SJSA1 (cell line): Measurements from ENCODE around the gene HDAC4. TPM values are rescaled to one million over a fixed set of nuclear protein-coding genes. Genes with fewer than 3 reads are reported as not detected.
"Not testable (repeated sequence)": the region's sequence is repeated elsewhere in the genome, so short reads cannot be mapped to it uniquely, and the experiment has no call there.

Experiments used
- DNase-seq, 2 experiments: peaks; one replicate each; pipeline ENCODE4 v3.0.0-alpha.2; 2015 to 2020; ENCODE audit warnings: low spot score in 2 of 2, low read depth in 1 of 2
- H3K27ac ChIP-seq: fragments of 250-450 bp; sonication (Bioruptor Pico); 2 replicates; pipeline ENCODE4 v1.5.1; 2020; ENCODE audit warnings: mild to moderate bottlenecking, moderate library complexity
- H3K27me3 ChIP-seq: fragments of 250-450 bp; sonication (Bioruptor Pico); replicated peaks from 2 replicates; pipeline ENCODE4 v1.5.1; 2020; ENCODE audit warnings: mild to moderate bottlenecking, moderate library complexity
- H3K36me3 ChIP-seq: fragments of 250-450 bp; sonication (Bioruptor Pico); 2 replicates; pipeline ENCODE4 v1.5.1; 2020; ENCODE audit warnings: mild to moderate bottlenecking
- H3K4me1 ChIP-seq: fragments of 250-450 bp; sonication (Bioruptor Pico); replicated peaks from 2 replicates; pipeline ENCODE4 v1.6.1; 2021; ENCODE audit warnings: mild to moderate bottlenecking
- H3K4me3 ChIP-seq: fragments of 250-450 bp; sonication (Bioruptor Pico); 2 replicates; pipeline ENCODE4 v1.5.1; 2020; ENCODE audit warnings: mild to moderate bottlenecking
- H3K9me3 ChIP-seq: fragments of 250-450 bp; sonication (Bioruptor Pico); replicated peaks from 2 replicates; pipeline ENCODE4 v1.5.1; 2020; ENCODE audit warnings: mild to moderate bottlenecking
- total RNA-seq: library from RNA; depleted of rRNA; stranded (reverse); fragments of >200 nt; shearing (Covaris generic); gene quantifications from 2 replicates; pipeline ENCODE4 v1.2.3, GENCODE V29; 2014

Gene HDAC4
- total RNA-seq, 1 experiment from 2014 or later: 13.2 TPM

DNA sequence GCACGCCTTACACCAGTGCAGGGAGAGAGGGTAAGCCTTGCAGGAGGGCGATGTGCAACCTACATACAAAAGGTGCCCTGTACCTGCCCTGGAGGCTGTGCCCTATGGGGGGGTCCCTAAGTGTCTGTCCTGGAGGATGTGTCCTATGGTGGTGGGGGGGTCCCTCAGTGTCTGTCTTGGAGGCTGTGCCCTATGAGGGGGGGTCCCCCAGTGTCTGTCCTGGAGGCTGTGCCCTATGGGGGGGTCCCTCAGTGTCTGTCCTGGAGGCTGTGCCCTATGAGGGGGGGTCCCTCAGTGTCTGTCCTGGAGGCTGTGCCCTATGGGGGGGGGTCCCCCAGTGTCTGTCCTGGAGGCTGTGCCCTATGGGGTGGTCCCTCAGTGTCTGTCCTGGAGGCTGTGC lies 216.6 kb downstream of the HDAC4 start:
- DNase-seq: peak in 1 of 2 experiments; percentile 33
- H3K27ac ChIP-seq: no peak overlapping the region
- no peak overlapping the region for H3K4me3 ChIP-seq
- peaks cover 8% of the 10 kb centered on the region; the same call in 1 of the 2 replicates for H3K9me3 ChIP-seq
- H3K4me1 ChIP-seq: no peaks in the 10 kb centered on the region
- H3K27me3 ChIP-seq: no peaks in the 10 kb centered on the region
- H3K36me3 ChIP-seq: peaks cover 11% of the 10 kb centered on the region

DNA sequence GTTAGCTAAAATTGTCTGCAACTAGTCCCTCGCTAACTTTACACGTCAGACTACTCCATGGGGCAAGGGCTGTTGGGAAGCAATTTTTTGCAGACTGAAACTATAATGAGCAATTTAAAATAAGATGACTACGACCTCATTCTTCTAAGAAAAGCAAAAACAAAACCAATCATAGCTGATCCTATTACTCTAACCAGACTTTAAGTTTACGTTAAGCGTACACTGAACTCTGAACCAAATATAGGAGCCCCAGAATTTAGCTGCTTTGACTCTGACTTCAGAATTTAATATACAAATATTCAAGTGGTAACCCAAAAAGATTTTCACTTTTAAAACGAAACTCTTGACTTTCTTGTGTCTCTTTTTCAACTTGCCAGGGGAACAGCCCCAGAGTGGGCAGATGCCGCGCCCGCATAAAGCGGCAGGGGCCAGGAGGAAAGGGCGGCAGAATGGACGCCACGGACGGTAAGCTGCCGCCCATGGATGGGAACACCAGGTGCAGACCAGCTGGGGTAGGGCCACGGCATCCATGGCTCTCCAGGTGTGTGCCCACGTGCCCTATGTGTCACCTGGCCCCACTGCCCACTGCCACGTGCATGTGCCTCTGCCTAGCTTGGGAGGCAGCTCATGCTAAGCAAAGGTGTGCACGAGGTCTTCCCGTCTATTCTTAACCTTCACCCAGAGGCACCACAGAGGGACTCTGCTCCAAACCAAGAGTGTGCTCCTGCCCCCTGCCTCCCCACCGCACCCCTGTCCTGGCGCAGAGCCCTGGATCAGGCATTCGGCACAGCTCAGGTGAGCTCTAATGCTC lies 217.6 kb downstream of the HDAC4 start:
- Histone ChIP-seq H3K4me3 (no peak overlapping the region), H3K36me3 (peaks cover 3% of the 10 kb centered on the region; the same call in 1 of the 2 replicates), H3K27ac (no peak overlapping the region), H3K27me3 (no peaks in the 10 kb centered on the region), H3K4me1 (no peaks in the 10 kb centered on the region), H3K9me3 (no peaks in the 10 kb centered on the region)
- DNase-seq: peak in 1 of 2 experiments; percentile 34

DNA sequence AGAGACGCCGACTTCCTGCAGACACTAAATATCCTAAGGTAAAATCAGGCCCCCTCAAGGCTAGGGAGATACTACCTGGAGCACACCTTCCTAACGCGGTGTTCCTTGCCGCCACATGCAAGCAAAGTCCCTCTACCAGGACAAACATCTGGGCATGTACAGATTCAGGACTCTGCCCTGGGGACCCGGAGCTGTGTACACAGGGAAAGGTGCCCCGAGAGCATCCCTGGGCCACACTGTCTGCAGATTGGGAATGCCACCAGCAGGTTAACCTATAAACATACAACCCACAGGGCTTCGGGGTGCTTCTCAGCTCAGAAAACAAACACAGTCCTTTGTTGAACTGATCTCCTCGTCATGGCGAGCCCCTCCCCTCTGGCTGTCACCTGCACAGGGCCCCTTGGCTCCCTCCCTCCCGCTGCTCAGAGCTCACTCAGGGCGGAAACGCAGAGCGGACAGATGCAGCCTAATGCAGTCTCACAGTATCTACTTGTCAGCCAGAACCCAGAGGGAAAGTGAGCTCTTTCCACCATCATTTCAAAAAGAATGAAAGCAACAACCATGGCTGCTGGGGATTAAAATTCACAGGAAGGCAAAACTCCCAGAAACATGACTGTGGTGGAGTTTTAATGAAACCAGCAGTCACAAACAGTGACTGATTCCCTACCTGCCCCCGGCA lies 218.8 kb downstream of the HDAC4 start:
- peak in 1 of 2 experiments; percentile 36 for DNase-seq
- no peak overlapping the region for H3K27ac ChIP-seq
- no peaks in the 10 kb centered on the region for H3K36me3 ChIP-seq
- H3K4me3 ChIP-seq: no peak overlapping the region
- H3K9me3 ChIP-seq: 0 out of 2 replicates have a peak, but pooled peaks cover 2% of the 10 kb centered on the region
- no peaks in the 10 kb centered on the region for H3K4me1 ChIP-seq
- no peaks in the 10 kb centered on the region for H3K27me3 ChIP-seq

DNA sequence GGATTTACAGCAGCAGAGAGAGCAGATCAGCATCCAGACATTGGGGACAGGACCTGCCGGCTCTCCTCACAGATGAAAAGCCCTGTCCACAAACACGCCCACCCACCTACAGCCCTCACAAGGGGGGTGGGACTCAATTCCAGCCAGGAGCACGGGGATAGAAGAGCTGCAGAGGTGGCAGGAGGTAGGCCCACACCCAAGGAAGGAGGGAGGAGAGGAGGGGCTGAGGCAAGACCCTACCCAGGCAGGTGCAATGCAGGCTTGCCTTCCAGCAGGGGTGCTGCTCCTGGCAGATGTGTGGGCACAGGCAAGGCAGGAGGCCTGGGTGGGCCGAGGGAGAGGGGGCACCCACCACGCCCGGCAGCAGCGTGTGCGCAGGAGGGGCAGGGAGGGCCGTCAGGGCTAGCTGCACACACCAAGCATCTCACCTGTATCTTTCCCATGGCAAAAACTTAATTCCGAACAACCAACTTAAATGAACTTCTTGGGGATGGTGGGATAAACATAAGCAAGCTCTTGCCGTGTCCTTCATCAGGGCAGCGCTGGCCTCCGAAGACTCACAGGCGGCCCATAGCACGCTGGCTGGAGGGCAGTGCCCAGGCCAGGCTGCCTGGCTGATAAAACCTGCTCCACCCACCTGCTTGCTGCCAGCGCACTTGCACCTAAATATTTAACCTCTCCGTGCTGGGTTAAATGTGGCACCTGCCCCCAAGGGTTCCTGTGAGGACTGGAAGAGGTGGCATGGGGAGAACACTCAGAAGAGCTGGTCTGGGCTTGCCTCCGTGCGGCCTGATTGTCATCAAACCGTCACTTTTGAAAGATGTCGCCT lies 219.5 kb downstream of the HDAC4 start:
- no peak overlapping the region for H3K4me3 ChIP-seq
- no peaks in the 10 kb centered on the region for H3K4me1 ChIP-seq
- DNase-seq: peak in 1 of 2 experiments; percentile 32
- H3K27ac ChIP-seq: no peak overlapping the region
- no peaks in the 10 kb centered on the region for H3K27me3 ChIP-seq
- H3K36me3 ChIP-seq: no peaks in the 10 kb centered on the region
- H3K9me3 ChIP-seq: 0 out of 2 replicates have a peak, but pooled peaks cover 6% of the 10 kb centered on the region

DNA sequence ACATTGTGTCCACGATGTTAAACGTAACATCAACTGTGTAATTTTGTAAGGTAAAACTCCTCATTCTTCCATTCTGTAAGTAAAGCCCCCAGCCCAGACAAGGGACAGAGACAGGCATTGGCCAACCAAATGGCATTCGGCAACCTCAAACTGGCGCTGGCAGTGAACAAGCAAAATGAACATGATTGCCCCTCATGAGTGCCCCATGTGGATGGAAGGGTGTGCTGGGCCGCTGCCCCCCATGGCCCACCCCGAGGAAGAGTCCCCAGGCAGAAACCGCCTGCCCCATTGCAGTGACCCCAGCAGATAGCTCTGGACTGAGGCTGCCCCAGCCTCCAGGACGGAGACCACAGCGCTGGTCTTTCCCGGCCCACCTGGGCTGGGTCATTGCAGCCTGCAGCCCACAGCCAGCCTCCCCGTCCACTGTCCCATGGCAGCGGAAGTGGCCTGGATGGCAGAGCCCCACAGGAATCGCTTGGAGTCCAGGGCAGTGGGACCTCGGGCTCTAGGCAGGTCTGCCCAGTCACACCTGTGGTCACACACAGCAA lies 220.2 kb downstream of the HDAC4 start:
- no peaks in the 10 kb centered on the region for H3K4me1 ChIP-seq
- H3K27ac ChIP-seq: no peak overlapping the region
- no peak overlapping the region for H3K4me3 ChIP-seq
- H3K9me3 ChIP-seq: 0 out of 2 replicates have a peak, but pooled peaks cover 6% of the 10 kb centered on the region
- no peaks in the 10 kb centered on the region for H3K27me3 ChIP-seq
- no peak for DNase-seq
- no peaks in the 10 kb centered on the region for H3K36me3 ChIP-seq

DNA sequence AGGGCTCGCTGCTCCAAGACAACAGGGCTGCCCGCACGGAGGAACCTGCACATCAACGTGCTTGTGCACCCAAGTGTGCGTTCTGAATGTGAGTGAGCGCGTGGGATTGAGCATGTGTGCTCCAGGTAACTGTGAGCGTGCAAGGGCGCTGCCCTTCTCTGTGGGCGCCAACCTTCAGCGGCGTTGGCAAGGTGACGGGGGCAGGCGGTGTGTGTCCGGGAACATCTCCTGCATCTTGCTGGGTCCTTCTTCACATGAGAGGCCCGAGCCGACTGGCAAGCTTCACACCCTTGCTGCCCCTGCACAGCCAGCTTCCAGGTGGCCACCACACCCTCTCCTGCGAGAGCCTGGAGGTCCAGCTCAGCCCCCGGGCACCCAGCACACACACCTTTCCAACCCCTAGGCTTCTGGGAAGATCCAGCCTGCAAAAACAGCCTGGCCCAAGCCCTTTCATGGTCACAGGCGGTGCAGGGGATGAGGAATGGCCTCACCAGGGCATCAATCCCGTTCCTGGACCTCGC lies 220.9 kb downstream of the HDAC4 start:
- 0 out of 2 replicates have a peak, but pooled peaks cover 6% of the 10 kb centered on the region for H3K9me3 ChIP-seq

DNA sequence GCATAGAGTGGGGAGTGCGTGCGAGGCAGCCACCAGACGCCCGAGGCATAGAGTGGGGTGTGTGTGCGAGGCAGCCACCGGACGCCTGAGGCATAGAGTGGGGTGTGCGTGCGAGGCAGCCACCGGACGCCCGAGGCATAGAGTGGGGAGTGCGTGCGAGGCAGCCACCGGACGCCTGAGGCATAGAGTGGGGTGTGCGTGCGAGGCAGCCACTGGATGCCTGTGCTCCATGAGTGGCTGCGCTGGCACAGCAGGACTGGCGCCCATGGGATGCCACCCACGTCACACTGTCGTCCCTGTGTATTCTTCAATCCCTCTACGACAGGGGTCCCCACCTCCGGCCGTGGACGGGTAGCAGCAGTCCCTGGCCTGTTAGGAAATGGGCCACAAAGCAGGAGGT lies 221.9 kb downstream of the HDAC4 start:
- Histone ChIP-seq H3K4me3 (no peak overlapping the region), H3K9me3 (0 out of 2 replicates have a peak, but pooled peaks cover 6% of the 10 kb centered on the region), H3K36me3 (no peaks in the 10 kb centered on the region; the same call in 1 of the 2 replicates), H3K27me3 (no peaks in the 10 kb centered on the region), H3K4me1 (no peaks in the 10 kb centered on the region), H3K27ac (no peak overlapping the region)
- no peak for DNase-seq

More for the DNA sequence above, 220.9 kb downstream of the HDAC4 start:
- H3K4me1 ChIP-seq: no peaks in the 10 kb centered on the region
- H3K36me3 ChIP-seq: no peaks in the 10 kb centered on the region; the same call in 1 of the 2 replicates
- no peak overlapping the region for H3K27ac ChIP-seq
- peak in 1 of 2 experiments; percentile 36 for DNase-seq
- H3K27me3 ChIP-seq: no peaks in the 10 kb centered on the region
- H3K4me3 ChIP-seq: no peak overlapping the region

DNA sequence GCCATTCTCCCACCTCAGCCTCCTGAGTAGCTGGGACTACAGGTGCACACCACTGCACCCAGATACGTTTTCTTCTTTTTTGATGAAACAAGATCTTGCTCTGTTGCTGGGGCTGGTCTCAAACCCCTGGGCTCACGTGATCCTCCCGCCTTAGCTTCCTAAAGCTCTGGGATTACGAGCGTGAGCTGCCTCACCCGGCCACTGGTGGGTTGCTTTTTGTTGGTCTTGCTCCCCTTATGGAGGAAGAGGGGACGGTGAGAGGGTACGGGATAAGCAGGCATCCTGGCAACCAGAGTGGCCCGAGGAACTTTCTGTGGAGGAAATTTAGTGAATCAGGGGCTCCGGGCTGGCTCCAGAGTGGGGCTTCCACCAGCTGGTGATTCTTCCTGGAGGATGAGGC lies 222.3 kb downstream of the HDAC4 start:
- DNase-seq: peak in 1 of 2 experiments; percentile 20
- no peaks in the 10 kb centered on the region for H3K27me3 ChIP-seq

DNA sequence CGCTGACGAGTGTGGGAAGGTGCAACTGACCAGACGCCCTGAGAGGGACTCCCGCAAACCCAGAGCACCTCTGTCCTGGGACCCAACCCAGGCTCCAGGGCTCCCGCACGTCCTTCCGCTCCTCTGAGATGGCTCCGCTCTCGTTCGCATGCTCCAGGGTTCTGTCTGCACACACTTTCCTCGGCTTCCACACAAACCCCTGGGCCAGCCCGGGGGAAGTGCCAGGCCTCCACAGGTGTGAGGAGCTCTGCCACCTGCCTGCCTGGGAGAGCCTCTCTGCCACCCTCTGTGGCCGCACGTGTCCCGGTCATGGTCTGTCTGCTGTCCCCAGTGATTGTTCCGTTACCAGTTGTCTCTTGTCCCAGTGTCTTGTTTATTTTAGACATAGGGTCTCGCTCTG lies 222.9 kb downstream of the HDAC4 start:
- H3K36me3 ChIP-seq: no peaks in the 10 kb centered on the region; the same call in 1 of the 2 replicates
- H3K27ac ChIP-seq: no peak overlapping the region
- H3K9me3 ChIP-seq: 0 out of 2 replicates have a peak, but pooled peaks cover 6% of the 10 kb centered on the region
- H3K4me1 ChIP-seq: no peaks in the 10 kb centered on the region
- no peaks in the 10 kb centered on the region; the same call in 1 of the 2 replicates for H3K27me3 ChIP-seq
- no peak overlapping the region for H3K4me3 ChIP-seq
- DNase-seq: peak in 1 of 2 experiments; percentile 35

More for the DNA sequence above, 222.3 kb downstream of the HDAC4 start:
- Histone ChIP-seq H3K27ac (no peak overlapping the region), H3K4me1 (no peaks in the 10 kb centered on the region), H3K4me3 (no peak overlapping the region), H3K36me3 (no peaks in the 10 kb centered on the region; the same call in 1 of the 2 replicates), H3K9me3 (0 out of 2 replicates have a peak, but pooled peaks cover 6% of the 10 kb centered on the region)

DNA sequence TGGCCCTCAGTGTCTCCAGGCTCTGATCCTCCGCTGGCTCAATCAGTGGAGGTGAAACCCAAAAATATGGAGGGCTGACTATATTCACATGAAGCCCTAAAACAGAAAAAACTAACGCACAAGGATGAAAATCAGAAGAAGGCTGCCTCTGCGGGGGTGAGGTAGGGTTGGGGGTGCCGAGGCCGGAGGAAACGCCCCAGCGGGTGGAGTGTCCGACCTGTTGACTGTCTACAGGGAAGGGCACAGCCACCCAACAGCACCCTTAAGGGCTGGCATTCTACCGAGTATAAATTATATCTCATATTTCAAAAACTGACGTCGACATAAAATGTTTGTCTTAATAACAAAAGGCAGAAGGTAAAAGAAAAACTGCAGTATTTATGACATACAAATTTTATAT lies 223.5 kb downstream of the HDAC4 start:
- Histone ChIP-seq H3K4me1 (no peaks in the 10 kb centered on the region), H3K4me3 (no peak overlapping the region), H3K36me3 (no peaks in the 10 kb centered on the region; the same call in 1 of the 2 replicates), H3K9me3 (0 out of 2 replicates have a peak, but pooled peaks cover 6% of the 10 kb centered on the region), H3K27me3 (no peaks in the 10 kb centered on the region; the same call in 1 of the 2 replicates), H3K27ac (no peak overlapping the region)
- DNase-seq: peak in 1 of 2 experiments; percentile 34

DNA sequence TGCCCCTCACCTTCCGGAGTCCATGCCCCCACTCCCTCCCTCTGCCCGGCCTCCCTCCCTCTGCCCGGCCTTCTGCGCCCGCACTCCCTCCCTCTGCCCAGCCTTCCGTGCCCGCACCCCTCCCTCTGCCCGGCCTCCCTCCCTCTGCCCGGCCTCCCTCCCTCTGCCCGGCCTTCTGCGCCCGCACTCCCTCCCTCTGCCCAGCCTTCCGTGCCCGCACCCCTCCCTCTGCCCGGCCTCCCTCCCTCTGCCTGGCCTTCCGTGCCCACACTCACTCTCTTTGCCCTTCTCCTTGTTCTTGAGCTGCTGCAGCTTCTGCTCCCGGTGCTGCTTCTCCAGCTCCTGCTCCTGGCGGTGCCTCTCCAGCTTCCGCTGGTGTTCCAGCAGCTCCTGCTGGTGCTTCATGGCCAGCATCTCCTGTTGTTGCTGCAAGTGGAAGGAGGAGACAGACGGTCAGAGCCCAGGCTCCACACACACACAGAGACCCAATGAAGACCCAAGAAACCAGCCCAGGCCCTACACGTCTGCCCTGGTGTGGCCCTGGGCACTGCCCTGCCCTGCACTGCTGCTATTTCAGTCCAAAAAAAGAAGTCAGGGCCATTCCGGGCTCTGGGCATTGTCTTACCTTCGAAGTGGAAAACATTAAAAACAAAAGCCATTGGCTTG lies 224.5 kb downstream of the HDAC4 start:
- not testable (repeated sequence) for H3K9me3 ChIP-seq, H3K27ac ChIP-seq, H3K4me1 ChIP-seq, H3K4me3 ChIP-seq, H3K27me3 ChIP-seq, H3K36me3 ChIP-seq
- DNase-seq: peak in 1 of 2 experiments; percentile 35

DNA sequence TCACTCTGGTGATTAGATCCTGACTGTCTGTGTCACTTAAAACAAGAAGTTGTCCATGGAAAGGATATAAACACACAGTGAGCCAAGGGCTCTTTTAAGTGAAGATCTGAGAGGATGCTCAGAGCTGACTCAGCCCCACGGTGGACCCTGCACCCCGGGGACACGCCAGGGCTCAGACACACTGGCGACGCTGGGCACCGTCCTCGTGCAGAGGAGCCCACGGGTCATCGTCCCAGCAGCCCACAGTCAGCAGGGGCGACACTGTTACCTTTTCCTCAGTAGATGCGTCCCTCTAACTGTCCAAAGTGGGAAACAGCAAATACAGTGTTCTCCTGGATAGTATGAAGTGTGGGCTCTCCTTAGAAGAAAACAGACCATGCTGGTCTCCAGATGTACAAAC lies 225.6 kb downstream of the HDAC4 start:
- Histone ChIP-seq H3K27me3 (no peaks in the 10 kb centered on the region; the same call in 1 of the 2 replicates), H3K27ac (no peak overlapping the region), H3K36me3 (no peaks in the 10 kb centered on the region; the same call in 1 of the 2 replicates)

More for the DNA sequence above, 225.6 kb downstream of the HDAC4 start:
- Histone ChIP-seq H3K4me3 (no peak overlapping the region), H3K9me3 (0 out of 2 replicates have a peak, but pooled peaks cover 6% of the 10 kb centered on the region), H3K4me1 (no peaks in the 10 kb centered on the region)
- DNase-seq: peak in 1 of 2 experiments; percentile 25
